Activated naive CD8-positive, alpha-beta T cell (primary cell): ENCODE results near the gene HS3ST3A1.

Source experiments
- H3K27ac Mint-ChIP-seq: one replicate; pipeline ENCODE4 v1.8.0; 2021; ENCODE audit warnings: mixed read lengths
- H3K27me3 Mint-ChIP-seq: one replicate; pipeline ENCODE4 v1.8.0; 2021; ENCODE audit warnings: mixed read lengths
- H3K36me3 Mint-ChIP-seq: one replicate; pipeline ENCODE4 v1.8.0; 2021; ENCODE audit warnings: mixed read lengths
- H3K4me1 Mint-ChIP-seq: one replicate; pipeline ENCODE4 v1.8.0; 2021; ENCODE audit warnings: low read depth, mixed read lengths
- H3K4me3 Mint-ChIP-seq: one replicate; pipeline ENCODE4 v1.8.0; 2021; ENCODE audit warnings: mild to moderate bottlenecking, mixed read lengths
- H3K9me3 Mint-ChIP-seq: one replicate; pipeline ENCODE4 v1.8.0; 2021; ENCODE audit warnings: low read depth, mixed read lengths

The HS3ST3A1 gene

DNA sequence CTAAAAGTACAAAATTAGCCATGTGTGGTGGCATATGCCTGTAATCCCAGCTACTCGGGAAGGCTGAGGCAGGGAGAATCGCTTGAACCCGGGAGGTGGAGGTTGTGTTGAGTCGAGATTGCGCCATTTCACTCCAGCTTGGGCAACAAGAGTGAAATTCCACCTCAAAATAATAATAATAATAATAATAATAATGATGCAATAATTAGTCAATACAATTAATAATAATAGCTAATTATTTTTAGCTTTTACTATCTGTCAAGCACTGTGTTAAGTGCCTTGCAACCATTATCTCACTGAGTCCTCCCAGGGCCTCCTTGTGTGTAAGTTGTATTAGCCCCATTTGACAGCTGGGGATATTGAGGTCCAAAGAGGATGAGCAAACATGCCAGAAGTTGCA, 14.3 kb upstream of the HS3ST3A1 start:
- H3K4me3 Mint-ChIP-seq = no peak overlapping the region
- peaks cover 11% of the 10 kb centered on the region for H3K27me3 Mint-ChIP-seq
- H3K36me3 Mint-ChIP-seq = peaks cover 10% of the 10 kb centered on the region
- H3K27ac Mint-ChIP-seq = no peak overlapping the region
- H3K4me1 Mint-ChIP-seq = no peaks in the 10 kb centered on the region
- peaks cover 17% of the 10 kb centered on the region for H3K9me3 Mint-ChIP-seq

DNA sequence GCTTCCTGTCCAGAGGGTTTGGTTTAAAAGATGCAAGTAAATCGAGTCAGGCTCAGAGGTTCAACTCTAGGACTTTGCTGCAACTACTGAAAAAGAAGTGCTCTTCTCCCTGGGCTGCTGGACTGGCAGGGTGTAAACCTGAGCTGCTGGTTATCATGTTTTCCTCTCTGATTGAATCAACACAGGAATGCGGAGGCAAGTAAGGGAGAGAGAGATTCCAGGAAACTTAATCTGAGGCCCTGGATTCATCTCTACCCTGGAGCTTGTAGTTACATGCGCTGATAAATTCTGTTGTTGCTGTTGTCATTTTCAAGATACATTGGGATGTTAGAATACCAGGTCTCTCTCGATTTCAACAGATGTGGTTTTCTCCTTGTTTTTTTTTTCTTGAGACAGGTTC, 8.2 kb upstream of the HS3ST3A1 start:
- Mint-ChIP-seq H3K36me3 (peaks cover 7% of the 10 kb centered on the region), H3K4me1 (no peaks in the 10 kb centered on the region), H3K9me3 (peaks cover 14% of the 10 kb centered on the region), H3K27me3 (peaks cover 8% of the 10 kb centered on the region), H3K4me3 (no peak overlapping the region), H3K27ac (no peak overlapping the region)

DNA sequence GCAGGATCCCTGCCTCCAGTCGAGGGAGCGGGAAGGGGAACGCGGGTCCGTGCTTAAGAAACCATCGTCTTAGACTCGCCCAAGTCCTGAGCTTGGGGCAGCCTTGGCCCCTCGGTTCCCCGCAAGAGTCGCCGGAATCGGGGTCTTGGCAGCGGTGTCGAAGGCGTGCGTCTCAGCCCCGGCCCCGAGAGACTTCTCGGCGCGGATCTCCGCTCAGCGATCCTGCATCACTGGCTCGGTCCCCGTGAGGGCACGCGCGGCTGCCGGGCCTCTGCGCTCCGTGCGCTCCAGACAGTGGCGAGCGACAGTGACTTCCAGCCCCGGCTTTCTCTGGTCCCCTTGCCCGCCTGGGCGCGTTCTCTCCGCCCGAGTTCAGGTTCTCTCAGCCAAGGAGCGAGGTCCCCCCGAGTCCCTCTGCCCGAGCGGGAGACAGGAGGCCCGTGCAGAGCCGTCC, 380 bp downstream of the HS3ST3A1 start:
- Mint-ChIP-seq H3K4me3 (peak overlapping the region; percentile 32), H3K4me1 (peaks cover 13% of the 10 kb centered on the region), H3K9me3 (no peaks in the 10 kb centered on the region), H3K36me3 (no peaks in the 10 kb centered on the region), H3K27me3 (peaks cover 40% of the 10 kb centered on the region), H3K27ac (no peak overlapping the region)

DNA sequence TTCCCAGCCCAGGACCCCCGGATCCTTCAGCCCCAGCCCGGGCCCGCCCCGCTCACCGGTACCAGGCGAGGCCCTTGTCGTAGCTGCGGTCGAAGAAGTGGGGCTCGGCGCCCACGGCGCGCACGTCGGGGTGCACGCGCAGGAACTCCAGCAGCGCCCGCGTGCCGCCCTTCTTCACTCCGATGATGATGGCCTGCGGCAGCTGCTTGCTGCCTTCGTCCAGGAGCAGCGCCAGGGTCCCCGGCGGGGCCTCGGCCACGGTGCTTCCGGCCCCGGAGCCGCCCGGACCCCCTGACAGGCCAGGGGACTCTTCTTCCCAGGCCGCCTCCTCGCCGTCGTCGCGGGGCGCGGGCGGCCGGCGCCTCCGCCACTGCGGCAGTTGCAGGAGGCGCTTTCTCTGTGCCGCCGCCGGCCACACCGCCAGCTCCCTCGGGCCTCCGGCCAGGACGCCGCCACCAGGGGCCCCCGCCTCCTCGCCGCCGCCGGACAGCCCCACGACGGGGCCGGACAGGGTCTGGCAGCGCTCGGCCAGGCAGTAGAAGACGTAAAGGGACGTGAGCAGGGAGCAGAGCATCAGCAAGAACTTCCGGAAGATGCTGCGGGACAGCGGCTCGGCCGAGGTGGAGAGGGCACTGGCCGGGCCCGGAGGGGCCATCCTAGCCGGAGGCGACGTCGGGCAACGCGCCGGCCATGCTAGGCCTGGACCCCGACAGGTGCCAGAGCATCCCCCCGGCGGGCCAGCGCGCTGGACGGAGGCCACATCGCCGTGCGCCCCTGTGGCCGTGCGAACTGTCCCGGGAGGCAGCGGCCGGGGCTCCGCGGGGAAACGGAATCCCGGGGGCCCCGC, 1.0 kb downstream of the HS3ST3A1 start:
- Mint-ChIP-seq H3K4me1 (peaks cover 13% of the 10 kb centered on the region), H3K4me3 (no peak overlapping the region), H3K9me3 (no peaks in the 10 kb centered on the region), H3K27me3 (peaks cover 38% of the 10 kb centered on the region), H3K27ac (no peak overlapping the region), H3K36me3 (no peaks in the 10 kb centered on the region)

DNA sequence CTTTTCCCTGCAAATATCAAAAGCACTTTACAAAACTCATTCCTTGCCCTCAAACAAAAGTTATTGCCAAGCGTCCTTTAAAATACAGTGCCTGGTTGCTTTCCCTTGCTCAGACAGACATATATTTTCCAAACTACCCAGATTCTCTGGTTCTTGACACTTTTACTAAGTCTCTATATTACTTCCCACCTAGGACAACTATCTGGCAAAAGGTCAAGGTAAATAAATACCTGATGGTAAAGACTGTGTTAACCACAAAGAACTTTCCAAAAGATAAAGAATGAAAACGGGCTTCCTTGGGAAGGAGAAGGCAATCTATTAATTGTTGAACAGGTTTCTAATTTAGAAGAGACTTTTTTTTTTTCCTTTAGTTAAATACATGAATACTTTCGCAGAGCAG, 1.9 kb downstream of the HS3ST3A1 start:
- H3K36me3 Mint-ChIP-seq = no peaks in the 10 kb centered on the region
- peak overlapping the region; percentile 48 for H3K4me3 Mint-ChIP-seq
- H3K4me1 Mint-ChIP-seq = peaks cover 15% of the 10 kb centered on the region
- no peak overlapping the region for H3K27ac Mint-ChIP-seq
- H3K9me3 Mint-ChIP-seq = no peaks in the 10 kb centered on the region
- peaks cover 36% of the 10 kb centered on the region for H3K27me3 Mint-ChIP-seq

DNA sequence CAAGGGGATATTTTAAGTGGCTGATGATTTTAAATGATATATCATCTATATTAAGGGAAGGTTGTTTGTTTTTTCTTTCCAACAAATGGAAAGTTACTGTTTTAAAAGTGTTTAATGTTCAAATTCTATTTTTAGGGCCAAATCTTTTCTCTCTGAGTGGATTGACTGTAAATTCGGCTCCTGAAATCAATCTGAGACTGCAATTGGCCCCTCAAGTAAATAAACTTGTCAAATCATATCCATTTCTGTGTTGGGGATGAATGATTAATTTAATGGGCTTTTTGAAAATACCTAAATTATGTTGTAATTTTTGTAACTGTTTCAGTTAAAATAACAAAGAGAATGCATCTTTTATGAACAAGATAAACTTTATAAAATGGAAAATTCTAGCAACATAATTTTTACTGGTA, 2.6 kb downstream of the HS3ST3A1 start:
- Mint-ChIP-seq H3K27ac (no peak overlapping the region), H3K27me3 (peaks cover 30% of the 10 kb centered on the region)

DNA sequence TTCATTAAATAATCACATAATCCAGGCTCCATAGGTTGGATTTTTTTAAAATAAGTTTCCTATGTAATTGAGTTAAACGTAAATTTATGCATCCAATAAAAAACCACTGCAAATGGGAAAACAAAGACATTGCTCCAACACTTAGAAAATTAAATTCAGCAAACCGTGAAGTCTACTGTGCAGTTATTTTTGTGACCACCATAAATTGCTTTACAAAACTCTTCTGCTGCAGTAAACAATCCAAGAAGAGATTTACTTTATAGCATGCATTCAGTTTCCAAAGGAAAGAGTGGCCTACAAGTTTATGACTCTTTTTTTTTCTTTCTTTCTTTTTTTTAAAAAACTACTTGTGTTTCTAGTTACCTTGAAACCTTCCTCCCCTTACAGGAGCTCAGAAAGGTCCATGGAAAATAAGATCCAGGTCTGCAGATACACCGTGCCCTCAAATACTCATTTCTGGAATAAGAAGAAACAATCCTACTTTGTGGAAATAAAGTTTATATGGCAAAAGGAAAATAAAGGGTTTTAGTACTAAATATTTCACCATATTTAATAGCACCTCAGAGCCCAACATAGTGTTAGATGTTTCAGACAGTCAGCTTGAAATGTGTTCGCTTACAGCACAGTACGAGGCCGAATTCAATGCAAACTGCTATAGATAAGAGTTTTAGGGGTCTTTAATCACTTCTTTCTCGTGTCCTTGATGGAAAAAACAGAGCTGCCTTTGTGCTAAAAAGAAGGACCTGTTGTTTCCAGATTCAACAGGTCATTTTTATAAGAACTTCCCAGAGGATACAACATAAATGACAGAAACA, 3.2 kb downstream of the HS3ST3A1 start:
- peaks cover 26% of the 10 kb centered on the region for H3K27me3 Mint-ChIP-seq
- H3K4me3 Mint-ChIP-seq = no peak overlapping the region
- H3K27ac Mint-ChIP-seq = no peak overlapping the region
- H3K9me3 Mint-ChIP-seq = no peaks in the 10 kb centered on the region
- no peaks in the 10 kb centered on the region for H3K36me3 Mint-ChIP-seq
- peaks cover 19% of the 10 kb centered on the region for H3K4me1 Mint-ChIP-seq

More for the DNA sequence above, 2.6 kb downstream of the HS3ST3A1 start:
- Mint-ChIP-seq H3K36me3 (no peaks in the 10 kb centered on the region), H3K4me3 (no peak overlapping the region), H3K4me1 (peaks cover 19% of the 10 kb centered on the region), H3K9me3 (no peaks in the 10 kb centered on the region)

DNA sequence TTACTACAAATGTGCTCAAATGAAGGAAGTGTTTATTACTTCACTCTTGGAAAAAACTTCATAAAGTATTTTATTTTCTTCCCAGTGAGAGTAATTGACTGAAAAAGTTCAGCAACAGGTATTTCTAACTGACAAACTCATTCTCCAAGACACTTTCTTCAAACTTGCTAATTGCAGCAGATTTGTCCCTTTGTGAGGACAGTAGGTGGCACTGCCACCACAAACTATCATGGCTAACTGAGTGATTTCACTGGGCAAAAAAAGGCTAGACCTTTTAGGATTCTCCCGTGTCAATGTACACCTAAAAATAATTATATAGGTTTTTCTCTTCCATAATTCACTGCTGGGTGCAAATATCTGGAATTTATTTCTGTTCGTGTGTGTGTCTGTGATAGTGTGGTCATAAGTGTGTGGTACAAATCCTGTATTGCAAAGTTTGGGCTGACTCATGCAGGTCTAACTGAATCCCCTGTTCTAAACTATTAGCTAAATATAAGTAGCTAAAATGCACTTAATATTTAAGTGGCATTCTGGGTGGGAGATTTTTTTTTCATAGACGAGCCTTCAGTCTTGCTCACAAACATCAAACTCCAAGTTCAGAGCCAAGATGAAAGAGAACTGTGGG, 3.9 kb downstream of the HS3ST3A1 start:
- H3K36me3 Mint-ChIP-seq = no peaks in the 10 kb centered on the region
- H3K4me1 Mint-ChIP-seq = peaks cover 17% of the 10 kb centered on the region
- H3K27me3 Mint-ChIP-seq = peaks cover 21% of the 10 kb centered on the region

DNA sequence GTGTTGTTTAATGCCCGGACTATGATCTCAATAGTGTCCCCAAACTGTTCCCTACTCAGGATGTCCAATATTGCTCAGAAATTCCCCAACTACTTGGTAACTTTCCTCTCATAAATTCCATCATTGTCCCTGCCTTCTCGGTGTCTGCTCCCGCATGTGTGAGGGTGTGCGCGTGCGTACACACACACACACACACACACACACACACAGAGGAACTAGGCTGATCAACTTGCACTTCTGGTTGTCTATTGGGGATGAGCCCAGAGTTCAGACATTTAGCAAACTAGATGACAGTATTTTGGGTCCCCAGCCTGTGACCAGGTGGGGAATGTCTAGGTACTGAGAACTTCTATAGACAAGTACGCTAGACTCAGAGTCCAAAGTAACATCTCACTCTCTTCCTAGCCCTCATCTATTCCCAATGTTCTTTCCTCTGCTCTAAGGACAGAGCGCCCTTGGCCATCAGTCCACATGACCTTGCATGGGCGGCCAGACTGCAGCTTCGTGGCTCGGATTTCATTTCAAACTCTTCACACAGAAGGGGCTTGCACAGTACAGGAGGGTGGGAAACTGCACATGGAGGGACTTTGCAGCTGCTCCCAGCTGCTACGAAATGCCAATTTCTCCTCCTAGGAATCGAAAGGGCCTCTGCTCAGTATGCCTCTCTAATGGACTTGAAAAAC, 5.3 kb downstream of the HS3ST3A1 start:
- no peak overlapping the region for H3K27ac Mint-ChIP-seq
- no peaks in the 10 kb centered on the region for H3K9me3 Mint-ChIP-seq
- peaks cover 15% of the 10 kb centered on the region for H3K27me3 Mint-ChIP-seq
- no peaks in the 10 kb centered on the region for H3K36me3 Mint-ChIP-seq
- no peak overlapping the region for H3K4me3 Mint-ChIP-seq
- H3K4me1 Mint-ChIP-seq = peaks cover 11% of the 10 kb centered on the region

More for the DNA sequence above, 3.9 kb downstream of the HS3ST3A1 start:
- H3K27ac Mint-ChIP-seq = no peak overlapping the region
- no peak overlapping the region for H3K4me3 Mint-ChIP-seq
- no peaks in the 10 kb centered on the region for H3K9me3 Mint-ChIP-seq

DNA sequence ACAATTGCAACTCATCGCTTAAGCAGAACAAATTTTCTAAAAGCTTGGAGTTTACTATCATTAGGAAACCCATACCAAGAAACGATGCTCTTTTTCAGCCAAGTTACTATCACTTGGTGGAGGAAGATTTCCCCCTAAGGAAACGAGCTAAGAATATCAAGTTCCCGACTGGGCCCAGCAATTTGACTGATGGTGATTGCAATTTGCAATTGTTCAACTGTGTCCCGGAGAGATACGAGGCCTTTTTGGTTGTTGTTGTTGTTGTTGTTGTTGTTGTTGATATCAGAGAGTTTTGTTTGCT, 6.2 kb downstream of the HS3ST3A1 start:
- no peak overlapping the region for H3K27ac Mint-ChIP-seq
- H3K27me3 Mint-ChIP-seq = peaks cover 15% of the 10 kb centered on the region
- no peak overlapping the region for H3K4me3 Mint-ChIP-seq
- H3K36me3 Mint-ChIP-seq = no peaks in the 10 kb centered on the region
- peaks cover 11% of the 10 kb centered on the region for H3K4me1 Mint-ChIP-seq
- H3K9me3 Mint-ChIP-seq = no peaks in the 10 kb centered on the region

DNA sequence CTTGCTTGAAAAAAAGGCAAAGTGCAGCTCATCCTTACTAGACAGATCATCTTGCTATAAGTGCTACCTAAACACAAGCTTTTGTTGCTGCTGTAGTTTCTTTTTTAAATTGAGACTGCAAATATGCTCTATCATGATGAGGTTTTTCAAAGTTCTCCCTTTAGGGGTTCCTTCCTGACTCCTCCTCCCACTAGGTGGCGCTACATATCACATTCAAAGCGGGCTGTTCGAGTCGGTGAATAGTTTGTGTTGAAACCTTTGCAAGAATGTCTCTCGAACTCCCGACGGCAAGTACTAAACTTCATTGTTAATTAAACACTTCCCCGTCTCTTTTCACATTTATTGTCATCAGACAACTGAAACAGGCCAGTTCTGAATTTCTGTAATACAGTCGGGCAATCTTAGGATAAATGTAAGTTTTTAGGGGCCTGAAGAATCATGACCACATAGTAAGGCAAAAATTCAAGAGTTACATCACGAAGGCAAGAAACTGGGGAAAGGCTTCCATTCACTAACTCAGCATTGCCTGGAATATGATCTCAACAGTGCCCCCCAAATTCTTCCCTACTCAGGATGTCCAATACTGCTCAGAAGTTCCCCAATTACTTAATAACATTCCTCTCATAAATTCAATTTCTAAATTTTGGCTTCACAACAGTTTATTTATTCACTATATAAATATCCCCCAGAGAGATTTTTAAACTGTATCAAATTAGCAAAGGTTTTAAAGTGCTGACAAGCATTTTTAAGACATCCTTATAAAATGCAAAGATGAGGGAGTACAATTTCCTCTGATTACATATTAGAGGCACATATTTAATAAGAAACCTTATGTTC, 6.7 kb downstream of the HS3ST3A1 start:
- Mint-ChIP-seq H3K9me3 (no peaks in the 10 kb centered on the region), H3K27ac (peak overlapping the region; percentile 35), H3K27me3 (peaks cover 13% of the 10 kb centered on the region), H3K36me3 (no peaks in the 10 kb centered on the region), H3K4me1 (peaks cover 10% of the 10 kb centered on the region), H3K4me3 (no peak overlapping the region)

DNA sequence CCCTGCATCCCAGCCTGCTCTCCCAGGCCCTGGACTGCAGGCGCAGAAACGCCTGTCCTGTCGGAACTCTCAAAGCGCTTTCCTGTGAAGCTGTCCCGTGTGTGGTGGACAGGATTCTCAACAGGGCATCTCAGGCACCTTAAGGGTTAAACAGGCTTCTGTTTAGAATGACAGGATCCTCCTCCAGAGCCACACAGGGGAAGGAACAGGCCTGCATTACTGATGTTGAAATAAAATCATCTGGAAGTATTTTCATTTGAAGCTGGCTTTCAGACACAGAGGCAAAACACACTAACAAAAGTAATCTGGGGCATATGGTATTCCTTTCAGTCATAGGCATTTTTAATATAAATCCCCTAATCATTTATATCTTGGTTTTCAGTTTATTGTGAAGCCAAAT, 7.4 kb downstream of the HS3ST3A1 start:
- Mint-ChIP-seq H3K4me1 (peaks cover 9% of the 10 kb centered on the region), H3K27me3 (peaks cover 8% of the 10 kb centered on the region), H3K36me3 (no peaks in the 10 kb centered on the region), H3K4me3 (no peak overlapping the region), H3K27ac (peak overlapping the region; percentile 35), H3K9me3 (no peaks in the 10 kb centered on the region)

DNA sequence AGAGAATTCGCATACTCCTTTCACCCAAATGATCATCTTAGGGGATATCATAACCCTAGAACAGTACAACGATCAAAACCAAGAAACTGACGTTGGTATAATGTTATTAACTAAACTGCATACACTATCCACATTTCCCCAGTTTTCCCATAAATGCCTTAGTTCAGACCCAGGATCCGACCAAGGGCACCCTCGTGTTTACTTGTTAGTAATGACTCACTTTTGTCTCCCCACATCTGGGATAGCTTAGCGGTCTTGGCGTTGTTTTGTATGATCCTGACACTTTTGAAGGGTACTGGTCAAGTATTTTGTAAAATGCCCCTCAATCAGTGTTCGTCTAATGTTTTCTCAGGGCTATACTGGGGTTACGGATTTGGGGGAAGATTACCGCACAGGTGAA, 8.0 kb downstream of the HS3ST3A1 start:
- H3K4me1 Mint-ChIP-seq = peaks cover 9% of the 10 kb centered on the region
- no peak overlapping the region for H3K4me3 Mint-ChIP-seq
- H3K27ac Mint-ChIP-seq = no peak overlapping the region
- peaks cover 5% of the 10 kb centered on the region for H3K27me3 Mint-ChIP-seq
- no peaks in the 10 kb centered on the region for H3K36me3 Mint-ChIP-seq
- no peaks in the 10 kb centered on the region for H3K9me3 Mint-ChIP-seq
